ENCODE measurements around the gene GABPA. TPM values are rescaled to one million over a fixed set of nuclear protein-coding genes. Genes with fewer than 3 reads are reported as not detected.

GABPA gene
- polyA plus RNA-seq, 1 donor (not counting 4 experiments of a cell fraction or from before 2014, with no cell fraction given) = 16.3 TPM

GRCh38 chr21:25813917-25814316, 79.1 kb downstream of the GABPA start:
- Histone ChIP-seq H3K4me3 (ENCODE audit: control insufficient read depth in 2 of 3, extremely low read depth in 1 of 3, insufficient read depth in 2 of 3, low read depth in 1 of 3, low read length in 3 of 3) (no peak overlapping the region), H3K4me2 (ENCODE audit: control insufficient read depth, extremely low read depth, insufficient read depth, low read depth, low read length) (no peak overlapping the region), H3K79me2 (ENCODE audit: control insufficient read depth, insufficient read depth, low read length) (no peaks in the 10 kb centered on the region), H3K9me3 (ENCODE audit: control insufficient read depth, low read depth, low read length) (no peaks in the 10 kb centered on the region), H3K27ac (ENCODE audit: control insufficient read depth, insufficient read depth, low read length) (no peak overlapping the region), H4K20me1 (ENCODE audit: control insufficient read depth, extremely low read depth, insufficient read depth, low read length) (no peaks in the 10 kb centered on the region), H3K27me3 (ENCODE audit: control insufficient read depth, extremely low read depth, insufficient read depth, low read length) (no peaks in the 10 kb centered on the region), H3K9me1 (ENCODE audit: control insufficient read depth, extremely low read depth, insufficient read depth, low read length) (no peaks in the 10 kb centered on the region), H3K36me3 (ENCODE audit: control insufficient read depth in 2 of 2, extremely low read depth in 1 of 2, insufficient read depth in 2 of 2, low read length in 2 of 2) (no peaks in the 10 kb centered on the region), H2AFZ (ENCODE audit: control insufficient read depth, low read length) (no peak overlapping the region), H3K4me1 (ENCODE audit: control insufficient read depth, extremely low read depth, insufficient read depth, low read length) (peaks cover 5% of the 10 kb centered on the region), H3K9ac (ENCODE audit: control insufficient read depth, extremely low read depth, insufficient read depth, low read length) (no peak overlapping the region)
- dilution Hi-C loops (cut with MboI; ENCODE audit: extremely low pct_ligation_motif_present, low sequenced_read_pairs) = no loop called here
- no peak for TF ChIP-seq EZH2 (IDR thresholded peaks at IDR 0.05; ENCODE audit: low read length)
- TF ChIP-seq CTCF (optimal IDR thresholded peaks at IDR 0.05 in 1 of 3, IDR thresholded peaks at IDR 0.05 in 1 of 3, conservative IDR thresholded peaks at IDR 0.05 in 1 of 3; ENCODE audit: extremely low read depth in 1 of 3, insufficient read depth in 2 of 3, low read length in 3 of 3) = no peak
- FAIRE-seq (no peak), DNase-seq (ENCODE audit: low read depth, low spot score) (peak; percentile 36)

GRCh38 chr21:25818121-25818520, 83.3 kb downstream of the GABPA start:
- H3K9ac ChIP-seq (ENCODE audit: control insufficient read depth, extremely low read depth, insufficient read depth, low read length) = no peak overlapping the region
- no peaks in the 10 kb centered on the region for H3K36me3 ChIP-seq (ENCODE audit: control insufficient read depth in 2 of 2, extremely low read depth in 1 of 2, insufficient read depth in 2 of 2, low read length in 2 of 2)
- H3K9me3 ChIP-seq (ENCODE audit: control insufficient read depth, low read depth, low read length) = no peaks in the 10 kb centered on the region
- H3K4me1 ChIP-seq (ENCODE audit: control insufficient read depth, extremely low read depth, insufficient read depth, low read length) = no peaks in the 10 kb centered on the region
- dilution Hi-C loops (cut with MboI; ENCODE audit: extremely low pct_ligation_motif_present, low sequenced_read_pairs) = no loop called here
- no peaks in the 10 kb centered on the region for H3K79me2 ChIP-seq (ENCODE audit: control insufficient read depth, insufficient read depth, low read length)
- DNase-seq (ENCODE audit: low read depth, low spot score) = no peak
- no peaks in the 10 kb centered on the region for H3K9me1 ChIP-seq (ENCODE audit: control insufficient read depth, extremely low read depth, insufficient read depth, low read length)
- TF ChIP-seq EZH2 (IDR thresholded peaks at IDR 0.05; ENCODE audit: low read length) = no peak
- TF ChIP-seq CTCF (optimal IDR thresholded peaks at IDR 0.05 in 1 of 3, IDR thresholded peaks at IDR 0.05 in 1 of 3, conservative IDR thresholded peaks at IDR 0.05 in 1 of 3; ENCODE audit: extremely low read depth in 1 of 3, insufficient read depth in 2 of 3, low read length in 3 of 3) = no peak
- no peaks in the 10 kb centered on the region for H4K20me1 ChIP-seq (ENCODE audit: control insufficient read depth, extremely low read depth, insufficient read depth, low read length)
- FAIRE-seq = no peak
- H3K27me3 ChIP-seq (ENCODE audit: control insufficient read depth, extremely low read depth, insufficient read depth, low read length) = no peaks in the 10 kb centered on the region
- H3K27ac ChIP-seq (ENCODE audit: control insufficient read depth, insufficient read depth, low read length) = no peak overlapping the region
- H2AFZ ChIP-seq (ENCODE audit: control insufficient read depth, low read length) = no peak overlapping the region
- H3K4me2 ChIP-seq (ENCODE audit: control insufficient read depth, extremely low read depth, insufficient read depth, low read depth, low read length) = no peak overlapping the region
- no peak overlapping the region for H3K4me3 ChIP-seq (ENCODE audit: control insufficient read depth in 2 of 3, extremely low read depth in 1 of 3, insufficient read depth in 2 of 3, low read depth in 1 of 3, low read length in 3 of 3)
